ACHN (cell line): ENCODE results near the gene ANO7.
A peak's percentile ranks its signal among the peaks of the same experiment; 100 is the strongest.

Experiments
- DNase-seq: peaks from one replicate; pipeline ENCODE4 v3.0.0-alpha.2; 2015
- in situ Hi-C: cut with HindIII; loops from 2 replicates; pipeline ENCODE4 v1.10.0; 2017; ENCODE audit warnings: low sequenced_read_pairs, low pct_ligation_motif_present, low pct_unique_long_range_greater_than_20kb

Gene ANO7

DNA sequence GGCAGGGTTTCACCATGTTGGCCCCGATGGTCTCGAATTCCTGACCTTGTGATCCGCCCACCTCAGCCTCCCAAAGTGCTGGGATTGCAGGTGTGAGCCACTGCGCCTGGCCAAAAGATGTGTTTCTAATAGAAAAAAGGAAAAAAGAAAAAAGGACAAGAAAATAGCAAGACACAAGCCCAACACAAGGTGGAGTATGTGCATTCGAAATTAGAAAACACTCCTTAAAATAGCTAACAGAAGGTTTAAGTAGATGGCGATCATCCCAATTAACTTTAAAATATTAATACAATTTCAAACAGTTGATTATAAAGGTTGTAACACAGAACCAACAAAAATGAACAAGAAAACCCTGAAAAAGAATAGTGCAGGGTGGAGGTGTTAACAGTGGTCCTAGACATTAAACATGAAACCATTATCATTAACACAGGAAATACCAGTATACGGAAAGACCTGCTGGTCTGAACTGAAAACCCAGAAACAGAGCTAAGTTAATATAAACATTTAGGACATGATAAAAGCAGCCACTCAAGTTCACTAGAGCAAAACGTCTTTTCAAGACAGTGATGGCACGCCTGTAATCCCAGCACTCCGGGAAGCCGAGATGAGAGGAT is 69.0 kb downstream of the ANO7 start:
- no peak for DNase-seq
- in situ Hi-C loops = no loop called here

DNA sequence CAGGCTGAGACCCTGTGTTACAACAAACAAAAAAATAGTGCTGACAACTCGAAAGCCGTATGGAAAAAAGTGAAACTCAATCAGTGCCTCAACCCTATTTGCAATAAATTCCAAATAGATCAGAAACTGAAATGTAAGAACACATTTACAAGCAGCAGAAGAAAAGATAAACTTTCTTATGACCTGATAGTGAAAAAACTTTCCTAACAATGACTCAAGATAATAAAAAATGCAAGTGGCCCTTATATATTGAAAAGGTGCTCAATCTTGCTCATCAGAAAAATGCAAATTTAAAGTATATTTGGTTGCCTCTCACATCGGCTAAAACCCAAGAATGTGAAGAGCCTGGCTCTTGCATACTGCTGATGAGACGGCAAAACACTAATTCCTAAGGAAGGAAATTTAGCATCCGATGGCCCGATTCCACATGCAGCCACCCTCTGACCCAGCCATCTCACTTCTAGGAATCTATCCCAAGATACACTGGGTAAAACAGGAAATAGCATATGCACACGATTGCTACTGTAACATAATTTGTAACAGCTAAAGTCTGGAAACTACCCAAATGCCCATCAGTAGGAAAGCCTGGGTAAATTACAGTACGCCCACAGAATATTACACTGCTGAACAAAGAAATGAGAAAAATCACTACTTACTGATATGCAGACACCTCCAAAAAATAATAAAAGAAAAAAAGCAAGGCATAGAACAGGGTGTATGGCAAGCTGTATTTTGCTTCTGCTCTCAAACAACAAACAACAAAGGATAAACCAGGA is 70.2 kb downstream of the ANO7 start:
- in situ Hi-C loops = no loop called here

DNA sequence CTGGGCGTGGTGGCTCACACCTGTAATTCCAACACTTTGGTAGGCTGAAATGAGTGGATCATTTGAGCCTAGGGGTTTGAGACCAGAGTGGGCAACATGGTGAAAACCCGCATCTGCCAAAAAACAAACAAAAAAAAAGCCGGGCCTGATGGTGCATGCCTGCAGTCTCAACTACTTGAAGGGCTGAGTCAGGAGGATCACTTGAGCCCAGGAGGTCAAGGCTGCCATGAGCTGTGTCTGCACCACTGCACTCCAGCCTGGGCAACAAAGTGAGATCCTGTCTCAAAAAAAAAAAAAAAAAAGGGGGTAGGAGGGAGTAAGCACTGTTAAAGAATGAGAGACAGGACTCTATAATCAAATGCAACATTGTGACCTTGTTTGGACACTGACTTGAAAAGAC is 72.4 kb downstream of the ANO7 start:
- in situ Hi-C loops = no loop called here
- no peak for DNase-seq

More for the DNA sequence above, 70.2 kb downstream of the ANO7 start:
- DNase-seq = no peak

DNA sequence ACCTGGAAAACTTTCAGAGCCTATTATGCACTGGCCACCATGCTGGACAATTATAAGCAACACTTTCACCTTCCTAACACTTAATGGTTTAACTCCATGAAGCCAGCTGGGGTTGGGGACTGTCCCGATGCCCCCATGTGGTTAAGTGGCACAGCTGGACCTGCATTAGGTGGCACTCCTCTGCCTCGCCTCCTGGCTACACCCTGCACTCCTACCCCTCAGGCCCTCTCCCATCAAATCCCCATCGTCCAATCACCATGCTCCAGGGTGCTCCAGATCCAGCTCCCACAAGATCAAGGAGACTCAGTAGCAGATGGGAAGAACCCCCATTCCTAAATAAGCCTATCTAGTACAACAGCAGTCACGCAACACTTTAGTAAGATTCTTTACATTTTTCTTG is 73.2 kb downstream of the ANO7 start:
- in situ Hi-C loops = no loop called here
- DNase-seq = no peak

DNA sequence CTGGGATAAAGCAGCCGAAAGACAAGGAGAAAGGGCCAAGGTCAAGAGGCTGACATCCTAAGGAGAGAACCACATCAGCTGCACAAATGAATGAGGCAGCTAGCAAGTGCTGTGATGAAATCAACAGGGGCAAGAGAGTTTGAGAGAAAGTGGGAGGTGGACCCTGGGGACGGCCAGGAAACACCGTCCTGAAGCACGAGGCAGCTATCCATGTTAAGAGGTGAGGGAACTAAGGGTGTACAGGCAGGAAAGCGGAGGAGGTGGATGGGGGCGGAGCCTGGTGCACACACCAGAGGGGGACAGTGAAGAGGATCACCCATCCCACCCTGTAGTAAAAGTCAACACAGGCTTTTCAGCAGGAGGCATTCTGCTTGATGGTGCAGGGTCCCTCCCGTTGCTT is 74.6 kb downstream of the ANO7 start:
- DNase-seq = no peak
- in situ Hi-C loops = no loop called here

DNA sequence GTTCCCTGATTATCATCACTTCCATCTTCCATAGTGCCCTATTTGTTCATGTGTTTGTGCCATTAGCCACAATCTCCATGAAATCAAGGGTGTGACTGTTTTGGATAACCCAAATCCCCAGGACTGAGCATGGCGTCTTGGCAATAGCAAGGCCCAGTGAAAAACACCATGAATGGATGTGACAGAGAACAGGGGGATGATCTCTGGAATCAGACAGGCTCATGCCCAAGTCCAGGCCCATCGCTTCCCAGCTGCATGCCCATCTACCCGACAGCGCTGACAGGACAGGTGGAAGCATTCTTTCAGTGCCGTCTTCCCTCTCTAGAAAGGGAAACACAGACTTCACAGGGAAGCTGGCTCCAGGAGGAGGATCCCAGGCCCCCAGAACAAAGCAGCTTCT is 77.0 kb downstream of the ANO7 start:
- in situ Hi-C loops = no loop called here
- DNase-seq = no peak

DNA sequence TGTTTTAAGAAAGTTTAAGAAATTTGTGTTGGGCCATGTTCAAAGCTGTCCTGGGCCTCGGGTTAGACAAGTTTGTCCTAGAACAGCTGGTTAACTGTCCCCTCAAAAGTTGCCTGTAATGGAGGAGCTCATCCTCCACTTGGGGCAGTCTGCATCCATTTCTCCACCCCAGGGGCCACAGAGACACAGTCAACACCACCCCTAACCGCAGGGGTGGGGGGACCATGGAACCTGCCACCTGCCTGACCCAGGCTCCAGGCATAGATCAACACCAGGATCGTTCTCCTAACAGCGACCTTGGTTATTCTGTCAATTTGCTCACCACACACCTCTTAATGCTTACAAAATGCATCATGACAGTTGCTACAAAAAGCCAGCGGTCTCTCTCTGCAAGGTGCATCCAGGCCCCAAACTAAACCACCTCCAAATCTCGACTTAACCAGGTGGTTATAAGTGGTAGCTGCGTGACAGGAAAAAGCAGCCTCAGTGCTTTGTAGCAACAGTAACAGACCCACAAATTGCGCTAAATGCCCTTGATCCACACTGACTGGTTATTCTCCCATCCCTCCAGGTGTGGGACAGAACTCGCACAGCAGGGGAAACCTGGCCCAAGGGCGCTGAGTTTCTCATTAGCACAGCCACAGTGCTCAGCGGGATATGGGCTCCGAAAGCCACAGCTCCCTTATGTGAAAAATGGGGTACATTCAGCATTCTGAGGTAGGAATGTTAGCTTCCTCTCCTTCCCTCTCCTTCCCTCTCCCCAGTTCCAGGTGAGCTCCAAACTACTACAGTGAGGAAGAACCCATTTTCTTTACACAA is 79.0 kb downstream of the ANO7 start:
- in situ Hi-C loops = no loop called here
- no peak for DNase-seq

DNA sequence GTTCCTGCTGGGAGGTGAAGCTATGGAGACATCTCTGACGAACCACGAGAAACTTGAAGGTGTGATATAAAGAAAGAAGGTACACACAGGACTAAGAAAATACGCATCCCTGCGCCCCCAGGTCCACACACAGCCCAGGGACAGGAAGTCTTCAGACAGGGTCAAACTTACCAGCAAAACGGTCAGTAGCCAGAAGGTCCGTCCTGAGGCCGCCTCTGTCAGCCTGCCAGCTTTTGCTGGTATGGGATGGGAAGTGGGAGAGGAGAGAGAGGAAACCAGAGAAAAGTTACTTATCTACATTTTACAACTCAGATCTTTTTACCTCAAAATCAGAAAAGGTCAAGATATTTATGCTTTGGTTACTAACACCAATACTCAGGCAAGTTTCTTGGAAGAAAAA is 79.8 kb downstream of the ANO7 start:
- no peak for DNase-seq
- in situ Hi-C loops = no loop called here

DNA sequence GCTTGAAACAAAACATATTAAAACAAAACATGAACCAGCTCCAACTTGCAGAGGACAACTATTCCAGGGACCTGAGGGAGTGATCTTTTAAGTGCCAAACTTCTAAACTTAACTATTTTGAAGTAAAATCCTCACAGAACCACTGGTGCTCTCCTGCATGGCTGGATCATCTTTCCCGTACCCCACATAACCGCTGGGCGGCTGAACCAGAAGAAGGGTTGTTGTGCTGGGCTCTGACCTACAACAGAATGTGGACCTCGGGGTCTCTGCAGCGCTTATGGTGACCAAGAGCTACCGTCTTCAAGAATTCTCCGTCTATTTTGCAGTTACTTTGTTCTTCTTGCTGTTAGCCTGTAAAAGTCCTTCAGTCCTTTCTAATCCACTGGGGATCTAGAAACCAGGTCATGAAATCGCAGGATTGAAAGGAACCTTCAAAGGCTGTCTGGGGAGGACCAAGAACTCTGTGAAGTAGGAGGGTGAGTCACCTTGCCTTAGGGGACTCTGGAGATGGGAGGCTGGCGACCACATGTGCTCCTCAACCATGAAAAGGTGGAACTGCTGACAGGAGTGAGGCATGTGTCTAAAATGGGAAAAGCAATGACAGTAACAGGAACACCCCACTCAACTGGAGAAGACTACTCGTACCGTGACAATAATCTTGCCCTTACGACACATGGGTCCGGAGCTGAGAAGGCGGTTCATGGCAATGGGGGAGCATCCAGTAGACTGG is 80.4 kb downstream of the ANO7 start:
- DNase-seq = no peak
- in situ Hi-C loops = no loop called here

DNA sequence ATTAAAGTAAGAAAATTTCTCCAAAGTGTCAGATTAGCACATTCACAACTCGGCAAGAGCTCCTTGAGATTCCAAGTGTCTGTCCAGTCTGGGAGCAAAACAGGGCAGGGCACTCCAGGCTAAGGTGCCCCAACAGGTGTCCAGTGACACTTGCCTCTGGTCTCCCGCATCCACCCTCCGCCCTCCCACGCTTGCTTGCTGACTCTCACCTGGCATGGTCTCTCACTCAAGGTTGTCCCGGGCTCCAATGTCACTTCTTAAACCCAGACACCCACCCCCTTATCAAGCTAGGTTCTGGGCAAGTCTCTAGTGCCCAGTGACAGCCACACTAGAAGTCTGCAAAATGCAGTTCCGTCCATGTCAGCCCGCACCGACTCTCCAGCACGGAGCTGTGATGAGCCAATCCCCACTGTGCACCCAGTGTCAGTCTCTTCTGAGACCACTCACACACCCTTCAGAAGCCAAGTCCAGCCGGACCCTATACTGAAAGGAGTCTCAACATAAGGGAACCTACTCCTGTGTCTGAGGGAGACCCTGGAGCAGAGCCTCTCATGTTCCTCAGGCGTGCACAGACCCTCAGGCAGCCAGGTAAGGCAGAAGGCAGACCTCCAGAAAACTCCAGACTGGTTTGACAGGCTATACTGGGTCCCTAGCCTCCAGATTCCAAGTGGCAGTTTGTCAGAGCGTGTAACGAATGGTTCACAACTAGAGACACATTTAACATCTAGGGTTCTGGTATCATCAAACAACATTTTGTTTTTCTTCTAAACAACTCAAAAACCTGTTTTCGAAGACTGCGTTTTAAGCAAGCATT is 81.4 kb downstream of the ANO7 start:
- in situ Hi-C loops = no loop called here
- no peak for DNase-seq

DNA sequence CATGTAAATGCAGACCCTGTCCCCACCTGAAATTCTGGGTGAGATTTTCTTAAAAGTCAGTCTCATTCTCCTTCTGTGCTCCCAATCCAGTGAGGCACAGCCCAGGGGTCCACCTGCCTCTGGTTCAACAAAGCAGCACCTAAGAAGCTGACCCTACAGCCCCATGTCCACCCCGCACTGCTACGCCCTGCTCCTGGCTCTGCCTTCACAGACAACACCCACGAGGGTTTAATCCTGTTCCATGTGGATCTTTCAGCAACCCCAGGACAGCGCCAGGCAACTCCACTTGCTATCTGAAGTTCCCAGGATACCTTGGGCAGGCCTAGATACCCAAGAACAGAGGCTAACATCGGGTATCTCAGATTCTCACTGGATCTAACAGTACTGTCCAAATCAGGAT is 82.1 kb downstream of the ANO7 start:
- DNase-seq = no peak
- in situ Hi-C loops = no loop called here

DNA sequence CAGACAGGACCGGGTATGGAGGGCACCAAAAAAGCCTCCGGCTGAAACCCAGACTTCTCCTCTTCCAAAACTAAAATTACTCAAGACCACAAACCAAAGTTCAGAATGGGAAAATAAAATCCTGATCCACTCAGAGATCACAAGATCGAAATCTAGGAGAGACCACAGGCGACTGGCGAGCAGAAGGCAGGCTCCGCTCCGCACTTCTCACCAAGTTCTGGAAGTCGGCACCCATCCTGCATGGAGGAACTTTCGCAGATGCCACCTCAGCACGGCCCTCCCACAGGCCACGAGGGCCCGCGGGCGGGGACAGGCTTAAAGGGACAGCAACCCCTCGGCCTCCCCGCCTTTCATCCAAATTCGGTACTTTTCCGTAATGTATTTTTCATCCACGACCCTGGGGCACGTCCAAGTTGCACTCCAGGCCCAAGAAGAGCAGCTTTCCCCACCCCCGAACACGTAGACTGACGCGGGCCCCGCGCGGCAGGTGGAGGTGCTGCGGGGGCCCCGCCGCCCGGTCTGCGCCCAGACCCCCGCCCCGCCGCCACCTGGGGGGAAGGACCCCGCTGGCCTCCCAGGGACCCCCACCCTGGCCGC is 83.3 kb downstream of the ANO7 start:
- peak; percentile 86 for DNase-seq
- in situ Hi-C loops = no loop called here

DNA sequence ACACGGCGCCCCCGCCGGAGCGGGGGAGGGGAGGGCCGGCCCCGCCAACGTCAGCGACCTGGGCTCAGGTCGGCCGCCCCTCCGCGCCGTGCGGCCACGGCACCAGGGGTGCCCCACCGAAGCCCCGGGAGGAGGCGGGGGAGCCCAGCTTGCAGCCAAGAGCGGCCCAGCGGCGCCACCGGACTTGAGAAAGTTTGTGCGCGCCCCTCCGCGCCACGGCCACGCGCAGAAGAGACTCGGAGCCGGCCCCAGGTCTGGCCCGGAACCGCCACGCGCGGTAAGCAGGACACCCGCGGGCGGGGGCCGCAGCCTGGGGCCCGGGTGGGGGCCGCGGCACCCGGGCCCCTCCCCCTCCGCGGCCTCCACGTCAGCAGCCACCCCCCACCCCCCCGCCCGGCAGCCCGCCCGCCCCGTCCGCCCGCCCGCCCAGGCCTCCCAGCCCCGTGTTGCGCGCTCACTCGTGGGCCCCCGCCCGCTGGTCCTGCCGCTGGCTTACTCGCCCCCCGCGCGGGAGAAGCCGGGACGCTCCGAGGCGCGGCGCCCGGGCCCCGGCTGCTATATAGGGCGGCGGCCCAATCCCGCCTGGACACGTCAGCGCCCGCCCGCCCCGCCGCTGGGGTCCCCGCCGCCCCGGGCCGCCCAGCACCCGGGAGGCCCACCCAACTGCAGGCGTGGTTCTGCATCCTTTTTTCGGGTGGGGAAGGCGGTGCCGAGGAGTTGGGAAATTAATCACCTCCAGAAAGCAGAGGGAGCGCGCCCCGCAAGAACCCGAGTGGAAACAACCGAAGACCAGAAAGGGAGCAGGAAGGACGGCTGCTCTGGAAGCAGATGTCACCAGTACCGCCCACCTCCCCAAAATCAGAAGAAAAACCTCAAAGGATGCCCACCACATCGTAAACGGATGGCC is 84.1 kb downstream of the ANO7 start:
- in situ Hi-C loops = no loop called here

DNA sequence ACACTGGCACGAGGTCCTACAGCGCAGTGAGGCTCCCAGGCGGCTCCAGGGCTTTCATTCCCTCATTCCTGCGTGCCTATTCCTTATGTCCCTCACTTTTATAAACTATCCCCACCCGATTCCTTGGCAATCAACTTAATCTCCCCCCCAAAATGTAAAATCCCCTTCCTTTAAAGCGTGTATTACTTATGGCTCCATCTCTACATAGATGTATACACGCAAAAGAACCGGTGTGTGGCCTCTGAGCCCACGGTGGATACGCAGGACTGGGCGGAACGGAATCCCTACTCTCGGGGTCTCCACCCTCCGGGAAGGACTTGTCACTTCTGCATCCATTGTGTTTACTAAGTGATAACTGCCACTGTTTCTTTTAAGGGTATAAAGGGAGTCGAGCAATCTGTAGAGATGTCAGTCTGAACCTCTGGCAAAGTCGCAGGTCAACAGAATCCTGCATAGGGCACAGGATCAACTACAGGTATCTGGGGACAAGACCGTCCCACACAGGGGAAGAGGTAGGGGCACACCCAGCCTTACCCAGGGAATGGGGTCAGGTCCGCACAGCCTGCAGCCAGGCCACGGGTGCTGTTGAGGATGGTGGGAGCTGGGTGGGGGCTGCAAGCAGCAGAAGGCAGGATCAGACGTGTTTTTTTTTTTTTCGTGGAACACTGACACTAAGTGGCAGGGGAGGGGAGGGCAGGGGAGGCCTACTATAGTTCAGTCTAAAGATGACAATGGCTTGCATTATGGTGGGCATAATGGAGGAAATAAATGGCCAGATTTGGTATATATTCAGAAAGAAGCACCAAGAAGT is 84.9 kb downstream of the ANO7 start:
- in situ Hi-C loops = no loop called here
- DNase-seq = no peak

More for the DNA sequence above, 84.1 kb downstream of the ANO7 start:
- peak; percentile 53 for DNase-seq

DNA sequence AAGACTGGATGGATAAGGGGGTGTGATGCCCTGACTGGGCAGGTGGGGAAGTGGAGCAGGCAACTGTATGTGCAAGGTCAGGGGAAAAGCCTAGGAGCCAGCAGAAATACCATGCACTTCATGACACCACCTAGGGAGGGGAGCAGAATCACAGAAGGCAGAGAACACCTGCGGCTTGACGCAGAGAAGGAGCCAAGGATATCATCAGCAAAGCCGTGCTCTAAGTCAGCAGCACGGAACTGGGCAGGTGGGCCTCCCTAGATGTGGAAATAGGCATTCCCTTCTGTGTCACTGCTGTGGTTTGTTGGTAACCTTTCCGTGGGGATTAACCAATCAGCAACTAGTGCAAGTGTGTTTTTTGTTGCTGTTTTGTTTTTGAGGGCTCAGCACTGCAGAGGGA is 85.7 kb downstream of the ANO7 start:
- DNase-seq = no peak
- in situ Hi-C loops = no loop called here
